Hepatocyte (in vitro differentiated cells): ENCODE measurements around the gene NUMA1. TPM values are rescaled to one million over a fixed set of nuclear protein-coding genes. Genes with fewer than 3 reads are reported as not detected.

Experiments
- DNase-seq: peaks from one replicate; pipeline ENCODE4 v3.0.0-alpha.2; 2016; ENCODE audit warnings: low spot score
- H2AFZ ChIP-seq: fragments of 200-600 bp; sonication (generic); 2 replicates; pipeline ENCODE4 v1.6.0; 2016; ENCODE audit warnings: antibody characterized with exemption, mild to moderate bottlenecking
- H3K27ac ChIP-seq: fragments of 200-600 bp; sonication (generic); 2 replicates; pipeline ENCODE4 v1.5.1; 2016; ENCODE audit warnings: mild to moderate bottlenecking
- H3K27me3 ChIP-seq: fragments of 200-600 bp; sonication (generic); 2 replicates; pipeline ENCODE4 v1.6.1; 2016
- H3K36me3 ChIP-seq: fragments of 200-600 bp; sonication (generic); replicated peaks from 2 replicates; pipeline ENCODE4 v1.5.1; 2016; ENCODE audit warnings: low read depth; ENCODE audit not compliant: insufficient read depth
- H3K4me1 ChIP-seq: fragments of 200-600 bp; sonication (generic); 2 replicates; pipeline ENCODE4 v1.5.1; 2016; ENCODE audit warnings: mild to moderate bottlenecking, moderate library complexity; ENCODE audit not compliant: insufficient read depth
- H3K4me2 ChIP-seq: fragments of 200-600 bp; sonication (generic); 2 replicates; pipeline ENCODE4 v1.6.0; 2016
- H3K4me3 ChIP-seq: fragments of 200-600 bp; sonication (generic); 2 replicates; pipeline ENCODE4 v1.5.1; 2016; ENCODE audit warnings: mild to moderate bottlenecking
- H3K79me2 ChIP-seq: fragments of 200-600 bp; sonication (generic); 2 replicates; pipeline ENCODE4 v1.6.0; 2017; ENCODE audit warnings: mild to moderate bottlenecking
- H3K9me2 ChIP-seq: fragments of 200-600 bp; sonication (generic); replicated peaks from 2 replicates; pipeline ENCODE4 v1.6.0; 2017; ENCODE audit warnings: mild to moderate bottlenecking; ENCODE audit not compliant: insufficient read depth
- H3K9me3 ChIP-seq: fragments of 200-600 bp; sonication (generic); 2 replicates; pipeline ENCODE4 v1.5.1; 2016; ENCODE audit warnings: low read depth, mild to moderate bottlenecking
- H4K20me1 ChIP-seq: fragments of 200-600 bp; sonication (generic); 2 replicates; pipeline ENCODE4 v1.6.0; 2016; ENCODE audit warnings: mild to moderate bottlenecking; ENCODE audit not compliant: insufficient read depth, poor library complexity, severe bottlenecking
- CTCF ChIP-seq: fragments of 200-600 bp; sonication (generic); IDR thresholded peaks from 2 replicates; pipeline ENCODE4 v1.5.1; 2016; ENCODE audit warnings: antibody characterized with exemption, mild to moderate bottlenecking; ENCODE audit not compliant: poor library complexity
- EZH2 ChIP-seq: fragments of 200-600 bp; sonication (generic); IDR thresholded peaks from 2 replicates; pipeline ENCODE4 v1.6.1; 2016; ENCODE audit warnings: antibody characterized with exemption, mild to moderate bottlenecking, borderline replicate concordance
- EZH2phosphoT487 ChIP-seq: fragments of 200-600 bp; sonication (generic); IDR thresholded peaks from one replicate; pipeline ENCODE4 v1.6.1; 2018; ENCODE audit warnings: antibody characterized with exemption, mild to moderate bottlenecking, low read depth, moderate library complexity; ENCODE audit not compliant: unreplicated experiment, severe bottlenecking
- WGBS: methylation state at CpG from one replicate; pipeline ENCODE4 v1.1.6; 2016; ENCODE audit warnings: low lambda C conversion rate; ENCODE audit errors: missing lambda C conversion rate; 5-methylcytosine and 5-hydroxymethylcytosine counted together
- polyA plus RNA-seq: library from polyadenylated mRNA; unstranded; fragments of >200 nt; fragmentation: Nextera tagmentation; extraction: Ambion mirVana; gene quantifications from 2 replicates; pipeline ENCODE4 v1.2.1, GENCODE V29; 2016
- total RNA-seq: library from RNA; depleted of rRNA; stranded (reverse); fragments of >200 nt; gene quantifications from 2 replicates; pipeline ENCODE4 v1.2.3, GENCODE V29; 2014

NUMA1 gene
- total and polyA plus RNA-seq, 2 experiments from 2014 or later = 103 to 140 TPM

GRCh38 chr11:71977090-71977489, 103.3 kb downstream of the NUMA1 start:
- no peak overlapping the region for H3K4me3 ChIP-seq
- H3K4me1 ChIP-seq = no peaks in the 10 kb centered on the region
- 95% methylated on average over 1 of the region's 1 CpG for WGBS
- no peaks in the 10 kb centered on the region for H4K20me1 ChIP-seq
- no peak for TF ChIP-seq EZH2
- TF ChIP-seq EZH2phosphoT487 = no peak
- no peak for TF ChIP-seq CTCF
- no peaks in the 10 kb centered on the region for H3K27me3 ChIP-seq
- no peak for DNase-seq
- no peak overlapping the region for H3K4me2 ChIP-seq
- H3K79me2 ChIP-seq = peaks cover 13% of the 10 kb centered on the region
- H2AFZ ChIP-seq = no peak overlapping the region
- H3K36me3 ChIP-seq = peaks cover 5% of the 10 kb centered on the region
- no peaks in the 10 kb centered on the region for H3K9me3 ChIP-seq
- H3K9me2 ChIP-seq = no peaks in the 10 kb centered on the region
- no peak overlapping the region for H3K27ac ChIP-seq

- no peaks in the 10 kb centered on the region for H4K20me1 ChIP-seq
- H3K79me2 ChIP-seq = peaks cover 18% of the 10 kb centered on the region
- WGBS = 97% methylated on average over 5 of the region's 5 CpGs
- no peak overlapping the region for H2AFZ ChIP-seq
- H3K27me3 ChIP-seq = no peaks in the 10 kb centered on the region
- no peaks in the 10 kb centered on the region for H3K4me1 ChIP-seq
- peaks cover 5% of the 10 kb centered on the region for H3K36me3 ChIP-seq
- no peak overlapping the region for H3K4me3 ChIP-seq
- no peaks in the 10 kb centered on the region for H3K9me3 ChIP-seq
- no peaks in the 10 kb centered on the region for H3K9me2 ChIP-seq
- no peak overlapping the region for H3K4me2 ChIP-seq
- TF ChIP-seq EZH2phosphoT487 (no peak), CTCF (no peak), EZH2 (no peak)
- no peak for DNase-seq
- no peak overlapping the region for H3K27ac ChIP-seq
Observed at GRCh38 chr11:71976551-71976950, 103.8 kb downstream of the NUMA1 start.

DNA sequence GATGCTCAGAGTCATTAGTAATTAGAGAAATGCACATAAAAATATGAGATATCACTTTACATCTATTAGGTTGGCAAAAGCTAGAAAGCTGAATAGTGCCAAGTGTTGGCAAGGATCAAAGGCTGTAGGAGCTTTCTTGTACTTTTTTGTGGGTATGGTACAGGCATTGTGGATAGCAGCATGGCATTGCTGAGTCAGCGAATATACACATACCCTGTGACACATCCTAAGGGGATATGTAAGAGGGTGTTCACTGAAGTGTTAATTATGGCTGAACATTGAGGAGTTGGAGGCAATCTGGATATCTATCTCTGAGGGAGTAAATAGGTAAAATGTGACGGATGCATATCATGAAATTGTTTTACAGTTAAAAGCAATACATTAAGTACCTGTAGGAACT, 108.7 kb downstream of the NUMA1 start:
- TF ChIP-seq EZH2phosphoT487 (no peak), EZH2 (no peak)
- no peaks in the 10 kb centered on the region for H3K4me1 ChIP-seq
- H3K79me2 ChIP-seq = peaks cover 16% of the 10 kb centered on the region
- no peaks in the 10 kb centered on the region for H3K9me2 ChIP-seq
- H3K4me2 ChIP-seq = no peak overlapping the region
- H3K27me3 ChIP-seq = no peaks in the 10 kb centered on the region
- DNase-seq = no peak
- H3K4me3 ChIP-seq = no peak overlapping the region
- 98% methylated on average over 2 of the region's 2 CpGs for WGBS
- no peaks in the 10 kb centered on the region for H3K36me3 ChIP-seq
- no peaks in the 10 kb centered on the region for H3K9me3 ChIP-seq
- no peaks in the 10 kb centered on the region for H4K20me1 ChIP-seq
- no peak overlapping the region for H3K27ac ChIP-seq
- H2AFZ ChIP-seq = no peak overlapping the region

DNA sequence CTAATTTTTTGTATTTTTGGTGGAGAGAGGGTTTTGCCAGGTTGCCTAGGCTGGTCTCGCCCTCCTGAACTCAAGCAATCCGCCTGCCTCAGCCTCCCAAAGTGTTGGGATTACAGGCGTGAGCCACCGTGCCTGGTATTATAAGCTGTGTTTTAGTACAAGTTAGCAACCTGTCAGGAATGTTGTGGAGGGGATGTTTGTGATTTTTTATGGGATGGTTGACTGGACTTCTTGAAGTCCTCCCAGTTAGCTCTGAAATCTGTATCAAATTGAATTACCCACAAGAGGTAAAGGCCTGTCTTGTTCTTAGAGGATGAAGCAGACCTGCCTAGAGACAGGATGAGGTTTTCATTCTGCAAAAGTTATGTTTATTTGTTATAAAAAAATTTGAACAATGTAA, 115.7 kb downstream of the NUMA1 start:
- no peak for TF ChIP-seq CTCF
- TF ChIP-seq EZH2 = no peak
- TF ChIP-seq EZH2phosphoT487 = no peak
- no peak for DNase-seq
- no peaks in the 10 kb centered on the region for H3K4me1 ChIP-seq
- H3K9me3 ChIP-seq = no peaks in the 10 kb centered on the region
- no peak overlapping the region for H3K4me2 ChIP-seq
- no peaks in the 10 kb centered on the region for H3K9me2 ChIP-seq
- no peak overlapping the region for H2AFZ ChIP-seq
- H3K36me3 ChIP-seq = no peaks in the 10 kb centered on the region
- H3K27ac ChIP-seq = no peak overlapping the region
- H3K4me3 ChIP-seq = no peak overlapping the region
- peaks cover 10% of the 10 kb centered on the region for H3K79me2 ChIP-seq
- H3K27me3 ChIP-seq = no peaks in the 10 kb centered on the region
- 83% methylated on average over 4 of the region's 4 CpGs for whole genome bisulfite sequencing
- H4K20me1 ChIP-seq = no peaks in the 10 kb centered on the region
